PC-9 (cell line): Measurements from ENCODE around the gene MYO3B.

Experiments used
- EZH2 ChIP-seq: fragments of 200-600 bp; sonication (generic); IDR thresholded peaks from 2 replicates; pipeline ENCODE4 v1.8.0; 2017; ENCODE audit warnings: antibody characterized with exemption, low read depth
- TF ChIP-seq, protein P1 (sequence below): fragments of 200-600 bp; sonication (generic); conservative IDR thresholded peaks from 2 replicates; pipeline ENCODE4 v1.6.1; 2017; ENCODE audit warnings: mixed run types, antibody characterized with exemption, mild to moderate bottlenecking, moderate library complexity

DNA sequence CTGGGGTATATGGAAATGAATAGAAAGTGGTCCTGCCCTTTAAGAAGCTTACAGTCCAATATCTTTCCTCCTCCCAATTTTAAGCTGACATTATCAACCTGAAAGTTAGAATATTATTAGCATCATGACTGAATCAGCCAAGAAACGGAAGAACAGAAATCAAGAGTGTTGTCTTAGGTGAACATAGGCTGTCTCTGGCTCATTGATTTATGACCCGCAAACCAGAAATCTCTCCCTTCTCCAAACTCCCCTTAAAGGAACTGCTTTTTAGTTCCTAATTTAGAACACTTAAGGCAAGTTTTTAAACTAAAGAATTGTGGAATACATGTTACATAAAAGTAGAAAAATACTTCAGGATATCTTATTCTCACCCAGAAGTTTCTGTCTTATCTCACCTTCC, 62.7 kb downstream of the MYO3B start:
- TF ChIP-seq, protein P1, sequence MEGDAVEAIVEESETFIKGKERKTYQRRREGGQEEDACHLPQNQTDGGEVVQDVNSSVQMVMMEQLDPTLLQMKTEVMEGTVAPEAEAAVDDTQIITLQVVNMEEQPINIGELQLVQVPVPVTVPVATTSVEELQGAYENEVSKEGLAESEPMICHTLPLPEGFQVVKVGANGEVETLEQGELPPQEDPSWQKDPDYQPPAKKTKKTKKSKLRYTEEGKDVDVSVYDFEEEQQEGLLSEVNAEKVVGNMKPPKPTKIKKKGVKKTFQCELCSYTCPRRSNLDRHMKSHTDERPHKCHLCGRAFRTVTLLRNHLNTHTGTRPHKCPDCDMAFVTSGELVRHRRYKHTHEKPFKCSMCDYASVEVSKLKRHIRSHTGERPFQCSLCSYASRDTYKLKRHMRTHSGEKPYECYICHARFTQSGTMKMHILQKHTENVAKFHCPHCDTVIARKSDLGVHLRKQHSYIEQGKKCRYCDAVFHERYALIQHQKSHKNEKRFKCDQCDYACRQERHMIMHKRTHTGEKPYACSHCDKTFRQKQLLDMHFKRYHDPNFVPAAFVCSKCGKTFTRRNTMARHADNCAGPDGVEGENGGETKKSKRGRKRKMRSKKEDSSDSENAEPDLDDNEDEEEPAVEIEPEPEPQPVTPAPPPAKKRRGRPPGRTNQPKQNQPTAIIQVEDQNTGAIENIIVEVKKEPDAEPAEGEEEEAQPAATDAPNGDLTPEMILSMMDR: no peak
- no peak for TF ChIP-seq EZH2
